Measurements from ENCODE around the gene ZBTB12. TPM values are rescaled to one million over a fixed set of nuclear protein-coding genes. Genes with fewer than 3 reads are reported as not detected.
A peak's percentile ranks its signal among the peaks of the same experiment; 100 is the strongest.

Gene ZBTB12
- total and polyA plus RNA-seq, 9 of the 15 experiments (the other 6 are each of a cell fraction or from before 2014, with no cell fraction given) = 0.03 to 12.4 (median 5.8) TPM; not detected in 1

- TF ChIP-seq ZZZ3 (IDR thresholded peaks at IDR 0.05) (no peak), GABPB1 (CRISPR knock-in tag; IDR thresholded peaks at IDR 0.05) (0 out of 2 replicates have a peak, but pooled peaks have one; percentile 23), GMEB1 (CRISPR knock-in tag; IDR thresholded peaks at IDR 0.05) (0 out of 2 replicates have a peak, but pooled peaks have one; percentile 15), ILF3 (IDR thresholded peaks at IDR 0.05; ENCODE audit: borderline replicate concordance) (no peak), SNRNP70 (optimal IDR thresholded peaks at IDR 0.05; ENCODE audit: low read depth, low read length) (no peak), CTCF (IDR thresholded peaks at IDR 0.05 in 2 of 3, conservative IDR thresholded peaks at IDR 0.05 in 1 of 3; ENCODE audit: insufficient read depth in 2 of 3, low read depth in 1 of 3, low read length in 3 of 3) (peak in 1 of 3 experiments; percentile 35; a peak in 2 of 6 replicates), NR2C1 (IDR thresholded peaks at IDR 0.05) (no peak), NR2C1 (tag; IDR thresholded peaks at IDR 0.05) (peak; percentile 79), ZBTB1 (CRISPR knock-in tag; IDR thresholded peaks at IDR 0.05; ENCODE audit: borderline replicate concordance, low read depth) (no peak), SMAD2 (IDR thresholded peaks at IDR 0.05; ENCODE audit: low read depth, low read length) (no peak), KDM5B (IDR thresholded peaks at IDR 0.05; ENCODE audit: insufficient replicate concordance, low read depth, low read length) (no peak), ZNF717 (CRISPR knock-in tag; IDR thresholded peaks at IDR 0.05) (0 out of 2 replicates have a peak, but pooled peaks have one; percentile 2), ARNT (IDR thresholded peaks at IDR 0.05) (peak in 1 of 2 experiments; percentile 23; a peak in 1 of 4 replicates), ZNF165 (CRISPR knock-in tag; IDR thresholded peaks at IDR 0.05; ENCODE audit: borderline replicate concordance) (no peak), ZNF384 (IDR thresholded peaks at IDR 0.05; ENCODE audit: low read depth, low read length) (peak; percentile 95), ZNF197 (CRISPR knock-in tag; IDR thresholded peaks at IDR 0.05; ENCODE audit: low read depth) (0 out of 2 replicates have a peak, but pooled peaks have one; percentile 75), ATF7 (IDR thresholded peaks at IDR 0.05) (peak; percentile 32), NR2C2 (CRISPR knock-in tag; IDR thresholded peaks at IDR 0.05) (no peak), NR2C2 (tag; IDR thresholded peaks at IDR 0.05) (peak; percentile 70), NFATC3 (IDR thresholded peaks at IDR 0.05) (0 out of 2 replicates have a peak, but pooled peaks have one; percentile 26)
- TF ChIP-seq, protein P1, sequence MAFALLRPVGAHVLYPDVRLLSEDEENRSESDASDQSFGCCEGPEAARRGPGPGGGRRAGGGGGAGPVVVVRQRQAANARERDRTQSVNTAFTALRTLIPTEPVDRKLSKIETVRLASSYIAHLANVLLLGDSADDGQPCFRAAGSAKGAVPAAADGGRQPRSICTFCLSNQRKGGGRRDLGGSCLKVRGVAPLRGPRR (CRISPR knock-in tag; IDR thresholded peaks at IDR 0.05) = 0 out of 2 replicates have a peak, but pooled peaks have one; percentile 66
- TF ChIP-seq, protein P2, sequence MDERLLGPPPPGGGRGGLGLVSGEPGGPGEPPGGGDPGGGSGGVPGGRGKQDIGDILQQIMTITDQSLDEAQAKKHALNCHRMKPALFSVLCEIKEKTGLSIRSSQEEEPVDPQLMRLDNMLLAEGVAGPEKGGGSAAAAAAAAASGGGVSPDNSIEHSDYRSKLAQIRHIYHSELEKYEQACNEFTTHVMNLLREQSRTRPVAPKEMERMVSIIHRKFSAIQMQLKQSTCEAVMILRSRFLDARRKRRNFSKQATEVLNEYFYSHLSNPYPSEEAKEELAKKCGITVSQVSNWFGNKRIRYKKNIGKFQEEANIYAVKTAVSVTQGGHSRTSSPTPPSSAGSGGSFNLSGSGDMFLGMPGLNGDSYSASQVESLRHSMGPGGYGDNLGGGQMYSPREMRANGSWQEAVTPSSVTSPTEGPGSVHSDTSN (CRISPR knock-in tag; IDR thresholded peaks at IDR 0.05; ENCODE audit: low read depth) = no peak
- TF ChIP-seq, protein P2 (tag; conservative IDR thresholded peaks at IDR 0.05; ENCODE audit: low read depth) = 0 out of 2 replicates have a peak, but pooled peaks have one; percentile 6
Observed at GRCh38 chr6:31898383-31899011, 3.4 kb downstream of the ZBTB12 start (continued).
